Measurements from ENCODE around the gene HELZ2.

Gene HELZ2

DNA sequence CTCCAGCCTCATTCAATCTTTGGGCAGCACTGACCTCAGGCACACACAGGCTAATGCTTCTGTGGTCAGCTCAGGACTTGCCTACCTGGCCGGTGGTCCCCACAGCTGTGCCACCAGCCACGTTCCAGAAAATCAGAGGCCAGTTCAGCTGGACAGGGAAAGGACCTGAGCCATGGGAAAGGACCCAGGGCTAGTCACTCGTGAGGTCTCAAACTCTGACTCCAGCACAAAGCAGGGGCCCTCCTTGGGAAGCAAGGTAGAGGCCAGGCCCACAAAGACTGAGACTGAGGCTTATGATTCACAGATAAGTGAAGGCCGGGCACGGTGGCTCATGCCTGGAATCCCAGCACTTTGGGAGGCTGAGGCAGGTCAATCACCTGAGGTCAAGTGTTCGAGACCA, 22.4 kb upstream of the HELZ2 start:
- DNase-seq: no peak

DNA sequence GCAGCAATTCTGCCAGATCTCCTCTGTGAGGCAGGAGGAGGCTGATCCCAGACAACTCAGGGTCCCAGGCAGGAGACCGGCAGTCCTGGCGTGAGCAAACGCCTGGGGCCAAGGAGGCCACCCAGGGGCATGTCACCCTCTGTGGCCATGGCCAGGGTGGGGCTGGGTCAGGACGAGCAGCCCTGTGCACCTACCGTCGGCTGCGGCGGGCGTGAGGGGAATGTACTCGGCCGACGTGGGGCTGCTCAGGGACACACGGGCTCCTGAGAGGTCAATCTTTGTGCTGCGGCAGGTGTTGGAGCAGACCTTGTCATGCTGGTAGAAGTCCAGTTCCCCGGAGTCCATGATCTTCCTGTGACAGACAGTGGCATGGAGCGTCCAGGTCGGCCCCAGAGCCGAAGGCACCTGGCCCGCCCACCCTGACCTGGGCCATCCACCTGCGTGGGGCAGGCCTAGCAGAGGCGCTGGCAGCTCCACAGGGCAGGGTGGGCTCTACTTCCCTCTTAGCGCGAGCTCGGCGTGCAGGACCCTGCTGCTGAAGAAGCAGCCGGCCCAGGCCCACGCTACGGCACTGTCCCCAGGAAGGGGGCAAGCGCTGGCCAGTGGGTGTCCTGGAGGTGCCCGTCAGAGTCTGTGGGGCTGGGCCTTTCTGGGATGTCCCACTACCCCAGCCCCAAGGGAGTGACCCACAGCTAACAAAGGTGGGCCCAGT, 21.5 kb upstream of the HELZ2 start:
- DNase-seq: no peak

DNA sequence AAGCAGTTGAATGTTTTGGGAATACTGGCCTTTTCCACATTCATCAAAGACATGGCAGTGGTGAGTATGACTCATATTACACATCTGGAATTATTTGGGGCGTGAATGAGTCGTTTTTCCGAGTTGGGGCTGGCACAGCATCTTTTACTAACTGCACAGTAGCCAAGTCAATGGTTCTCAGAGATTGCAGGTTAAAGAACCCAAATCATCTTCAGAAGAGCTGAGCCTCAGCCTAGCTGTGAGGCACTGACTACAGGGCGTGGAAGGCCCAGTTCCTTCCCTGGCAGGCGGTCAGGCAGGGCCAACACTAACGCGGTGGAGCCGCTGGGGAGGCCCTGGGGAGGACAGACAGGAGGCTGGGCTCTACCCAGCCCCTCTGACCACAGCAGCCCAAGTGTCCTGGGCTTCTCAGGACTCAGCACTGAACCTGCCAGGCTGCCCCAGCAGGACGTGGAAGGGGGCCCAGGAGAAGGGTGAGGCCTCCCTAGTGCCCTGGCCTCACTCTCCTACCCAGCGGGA, 20.1 kb upstream of the HELZ2 start:
- peak; percentile 64 for DNase-seq

DNA sequence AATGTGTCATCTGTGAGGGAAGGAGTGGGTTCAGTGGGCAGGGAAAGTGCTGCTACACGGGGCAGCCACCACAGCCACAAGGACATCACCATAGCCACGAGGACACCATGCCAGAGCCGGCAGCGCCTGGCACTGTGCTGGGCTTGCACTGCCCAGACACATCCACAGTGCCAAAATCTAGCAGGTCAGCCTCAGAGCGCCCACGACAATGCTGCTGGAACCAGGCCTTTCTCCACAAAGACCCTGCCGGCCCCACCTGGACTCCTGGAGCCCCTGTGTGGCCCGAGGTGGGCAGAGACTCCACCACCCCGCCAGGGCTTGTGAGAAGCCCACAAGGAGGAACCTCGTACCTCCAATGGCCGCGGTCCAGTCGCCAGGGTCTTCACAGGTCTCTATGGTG, 18.6 kb upstream of the HELZ2 start:
- DNase-seq: no peak

DNA sequence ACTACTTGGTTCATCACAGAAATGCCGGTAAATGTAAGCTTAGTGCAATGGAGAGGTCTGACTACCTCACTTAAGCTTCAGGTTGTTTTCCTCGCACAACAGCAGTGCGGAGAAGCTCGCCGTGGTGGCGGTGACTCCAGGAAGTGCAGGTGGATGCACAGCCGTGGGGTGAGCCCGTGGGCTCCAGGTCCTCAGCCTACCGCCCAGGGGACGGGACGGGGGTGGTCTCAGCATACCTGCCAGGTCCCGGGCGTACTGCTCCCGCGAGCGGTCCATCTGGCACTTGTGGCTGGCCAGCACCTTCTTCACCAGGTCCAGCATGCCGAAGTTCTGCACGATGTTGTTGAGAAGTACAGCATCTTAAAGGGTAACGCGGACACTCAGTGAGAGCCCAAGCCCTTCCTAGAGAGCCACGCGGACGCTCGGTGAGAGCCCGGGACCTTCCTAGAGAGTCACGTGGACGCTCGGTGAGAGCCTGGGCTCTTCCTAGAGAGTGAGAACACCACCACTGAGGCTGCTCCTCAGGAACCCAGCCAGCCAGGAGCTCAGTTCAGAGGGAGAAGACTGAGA, 17.8 kb upstream of the HELZ2 start:
- no peak for DNase-seq

DNA sequence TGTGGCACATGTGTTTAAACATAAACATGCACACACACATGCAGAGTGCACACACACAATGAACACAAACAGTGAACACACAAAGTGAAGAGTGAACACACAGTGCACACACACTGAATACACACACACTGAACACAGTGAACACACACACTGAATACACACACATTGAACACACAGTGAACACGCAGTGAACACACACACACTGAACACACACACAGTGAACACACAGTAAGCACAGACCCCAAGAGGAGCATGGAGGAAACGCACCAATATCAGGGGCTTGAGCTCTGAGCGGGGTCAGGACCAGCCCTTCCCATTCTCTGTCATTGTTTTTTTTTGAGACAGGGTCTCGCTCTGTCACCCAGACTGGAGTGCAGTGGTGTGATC, 17.1 kb upstream of the HELZ2 start:
- DNase-seq: no peak

DNA sequence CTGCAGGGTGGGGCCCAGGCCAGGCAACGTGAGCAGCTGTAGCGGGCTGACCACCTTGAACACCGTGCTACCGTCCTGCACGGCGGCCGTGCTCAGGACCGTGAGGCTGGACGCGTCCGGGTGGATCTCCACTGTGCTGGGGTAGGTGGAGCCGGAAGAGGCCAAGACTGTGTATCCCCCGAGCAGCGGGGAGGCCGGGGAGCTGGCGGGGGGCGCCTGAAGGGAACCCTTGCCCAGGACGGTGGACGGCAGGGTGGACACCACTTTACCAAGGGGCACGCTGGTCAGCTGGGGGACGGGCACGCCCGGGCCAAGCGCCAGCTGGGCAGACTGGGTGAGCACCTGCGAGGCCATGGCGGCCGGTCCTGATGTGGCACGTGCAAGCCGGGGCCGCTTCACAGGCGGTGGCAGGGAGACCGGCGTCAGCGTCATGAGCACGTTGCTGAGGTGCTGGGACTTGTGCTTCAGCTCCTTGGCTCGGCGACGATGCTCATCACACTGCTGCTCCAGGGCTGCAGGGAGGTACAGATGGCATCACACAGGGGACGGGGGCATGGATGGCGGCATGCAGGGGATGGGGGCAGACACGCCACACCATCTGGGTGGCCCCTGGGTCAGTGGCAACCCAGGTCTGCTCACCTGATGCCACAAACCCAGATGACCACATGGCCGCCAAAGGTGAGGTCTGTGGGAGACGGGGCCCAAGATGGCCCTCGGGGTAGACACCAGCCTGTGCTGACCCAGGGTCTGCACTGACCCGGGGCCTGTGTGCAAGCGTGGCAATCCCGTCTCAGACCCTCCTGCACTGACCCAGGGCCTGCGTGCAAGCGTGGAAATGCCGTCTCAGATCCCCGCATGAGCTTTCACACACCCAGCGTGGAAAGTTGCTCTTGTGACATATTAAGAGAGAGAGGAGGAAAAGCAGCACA, 16.4 kb upstream of the HELZ2 start:
- DNase-seq: no peak

DNA sequence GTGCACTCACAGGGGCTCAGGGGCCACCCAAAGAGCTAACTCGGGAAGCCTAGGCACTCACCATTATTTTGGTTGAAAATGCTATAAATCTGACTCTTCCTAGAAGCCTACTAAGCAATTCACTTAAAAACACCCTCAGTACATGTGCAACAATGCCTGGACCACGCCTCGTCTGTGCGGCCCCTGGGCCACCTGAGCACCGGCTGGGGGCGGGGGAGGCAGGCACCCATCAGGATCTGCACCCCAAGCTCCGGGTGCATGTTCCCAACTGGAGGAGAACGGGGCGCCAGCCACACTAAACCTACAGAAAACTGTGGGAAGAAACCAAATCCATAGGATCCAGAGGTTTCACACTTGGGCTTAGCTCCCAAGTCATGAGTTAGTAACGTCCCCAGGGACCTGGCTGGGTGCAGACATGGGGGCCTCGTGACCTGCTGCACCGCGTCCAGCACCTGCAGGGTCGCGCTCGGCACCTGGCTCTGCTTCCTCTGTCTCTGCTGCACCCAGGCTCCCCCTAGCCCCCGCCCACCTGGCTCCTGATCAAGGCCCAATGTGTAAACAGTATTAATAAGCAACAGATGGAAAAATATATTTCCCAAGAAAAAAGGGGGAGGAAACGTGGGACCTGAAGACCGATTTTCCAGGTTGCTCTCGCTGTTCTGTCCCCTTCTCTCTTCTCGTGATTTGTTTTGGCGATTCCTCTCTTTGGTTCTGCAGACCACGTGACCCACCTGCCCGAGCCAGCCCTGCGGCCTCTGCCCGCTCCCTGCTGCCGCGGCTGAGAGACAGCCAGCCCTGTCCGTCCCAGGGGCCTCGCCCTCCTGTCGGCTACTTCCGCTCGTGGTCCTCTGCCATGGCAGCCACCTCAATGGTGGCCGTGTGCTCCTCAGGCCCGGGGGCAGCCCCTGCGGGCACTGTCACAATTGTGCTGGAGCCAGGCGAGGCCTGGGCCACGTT, 15.5 kb upstream of the HELZ2 start:
- no peak for DNase-seq

DNA sequence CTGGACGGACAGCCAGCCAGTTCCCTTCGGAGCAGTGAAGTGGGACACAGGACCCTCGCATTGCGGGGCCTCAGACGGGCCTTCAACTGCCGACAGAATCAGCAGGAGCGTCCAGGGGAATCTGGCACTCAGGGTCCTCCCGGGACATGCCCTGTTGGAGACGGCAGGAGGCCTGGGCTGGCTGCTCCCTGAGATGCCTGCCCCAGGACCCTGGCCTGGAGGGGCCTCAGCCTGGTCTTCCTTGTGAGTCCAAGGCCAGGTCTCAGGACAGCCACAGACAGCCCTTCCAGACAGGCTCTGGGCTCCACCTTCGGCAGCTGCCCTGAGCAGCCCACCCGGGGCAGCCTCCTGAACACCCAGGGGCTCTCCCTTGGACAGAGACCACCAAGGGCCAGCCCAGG, 14.6 kb upstream of the HELZ2 start:
- DNase-seq: no peak

DNA sequence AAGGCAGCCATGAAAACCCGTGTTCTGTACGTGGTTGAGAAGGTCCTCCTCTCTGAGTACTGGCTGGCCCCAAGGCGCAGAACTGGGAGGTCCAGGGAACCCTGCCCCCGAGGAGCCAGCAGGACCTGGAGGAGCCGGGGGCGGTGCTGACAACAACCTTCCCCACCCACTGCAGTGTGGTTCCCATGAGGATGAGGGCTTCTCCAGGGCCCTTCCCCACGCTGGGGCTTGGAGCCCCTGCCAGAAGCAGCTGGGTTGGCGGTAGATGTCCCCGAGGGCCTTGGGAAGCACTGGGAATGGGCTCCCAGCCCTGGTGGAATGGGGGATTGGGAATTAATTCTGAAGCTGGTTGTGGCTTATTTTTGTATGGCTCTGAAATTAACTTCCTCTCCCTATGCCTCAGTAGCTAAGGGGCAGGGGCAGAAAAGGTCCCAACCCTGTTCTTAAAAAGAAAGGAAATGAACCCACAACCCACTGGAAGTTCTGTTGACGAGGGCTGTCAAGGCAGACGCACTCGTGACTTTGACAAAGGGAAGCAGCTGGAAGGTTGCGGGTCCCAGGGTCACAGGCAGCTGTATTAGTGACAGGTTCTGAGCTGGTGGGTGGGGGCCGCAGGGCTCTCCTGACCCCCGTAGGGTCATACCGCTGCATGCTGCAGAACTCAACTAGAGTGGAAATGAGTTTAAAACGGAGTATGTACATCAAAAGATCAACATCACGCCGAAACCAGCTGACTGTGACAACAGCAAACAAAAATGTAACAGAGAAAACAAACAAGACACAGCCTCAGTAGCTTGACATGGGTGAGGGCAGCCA, 13.9 kb upstream of the HELZ2 start:
- DNase-seq: no peak

DNA sequence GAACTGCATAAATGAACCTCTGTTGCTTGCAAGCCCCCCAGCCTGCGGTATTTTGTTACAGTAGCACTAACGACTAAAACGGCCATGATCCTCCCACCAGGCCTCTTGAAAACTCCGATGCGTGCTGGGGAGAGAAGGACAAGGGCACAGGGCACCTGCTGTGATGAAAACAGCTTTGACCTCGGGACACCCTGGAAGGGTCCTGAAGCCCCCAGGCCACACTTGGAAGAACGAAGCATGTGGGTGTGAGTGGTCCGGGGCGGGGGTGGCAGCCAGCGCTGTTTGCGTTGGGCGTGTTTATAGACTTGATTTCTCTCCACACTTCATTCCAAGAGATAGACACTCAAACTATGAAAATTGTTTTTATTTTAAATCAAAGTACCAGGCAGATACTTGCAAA, 13.2 kb upstream of the HELZ2 start:
- DNase-seq: no peak

DNA sequence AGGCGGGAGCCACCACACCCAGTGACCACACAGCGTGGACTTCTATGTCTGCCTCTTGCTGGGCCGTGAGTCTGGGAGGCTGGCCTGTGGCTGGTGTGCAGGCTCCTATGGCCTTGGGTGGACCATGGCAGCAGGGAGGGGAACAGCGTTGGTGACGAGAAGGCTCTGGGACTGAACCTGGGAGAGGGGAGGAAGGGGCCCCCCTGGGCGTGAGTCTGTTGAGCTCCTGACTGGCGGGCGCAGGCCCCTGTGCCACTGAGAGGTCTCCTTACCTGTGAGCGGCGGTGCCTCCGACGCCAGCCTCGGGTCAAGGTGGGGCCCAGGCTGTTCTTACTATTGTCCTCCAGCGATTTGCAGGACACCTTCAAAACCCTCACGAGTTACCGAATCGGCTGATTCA, 12.8 kb upstream of the HELZ2 start:
- no peak for DNase-seq

DNA sequence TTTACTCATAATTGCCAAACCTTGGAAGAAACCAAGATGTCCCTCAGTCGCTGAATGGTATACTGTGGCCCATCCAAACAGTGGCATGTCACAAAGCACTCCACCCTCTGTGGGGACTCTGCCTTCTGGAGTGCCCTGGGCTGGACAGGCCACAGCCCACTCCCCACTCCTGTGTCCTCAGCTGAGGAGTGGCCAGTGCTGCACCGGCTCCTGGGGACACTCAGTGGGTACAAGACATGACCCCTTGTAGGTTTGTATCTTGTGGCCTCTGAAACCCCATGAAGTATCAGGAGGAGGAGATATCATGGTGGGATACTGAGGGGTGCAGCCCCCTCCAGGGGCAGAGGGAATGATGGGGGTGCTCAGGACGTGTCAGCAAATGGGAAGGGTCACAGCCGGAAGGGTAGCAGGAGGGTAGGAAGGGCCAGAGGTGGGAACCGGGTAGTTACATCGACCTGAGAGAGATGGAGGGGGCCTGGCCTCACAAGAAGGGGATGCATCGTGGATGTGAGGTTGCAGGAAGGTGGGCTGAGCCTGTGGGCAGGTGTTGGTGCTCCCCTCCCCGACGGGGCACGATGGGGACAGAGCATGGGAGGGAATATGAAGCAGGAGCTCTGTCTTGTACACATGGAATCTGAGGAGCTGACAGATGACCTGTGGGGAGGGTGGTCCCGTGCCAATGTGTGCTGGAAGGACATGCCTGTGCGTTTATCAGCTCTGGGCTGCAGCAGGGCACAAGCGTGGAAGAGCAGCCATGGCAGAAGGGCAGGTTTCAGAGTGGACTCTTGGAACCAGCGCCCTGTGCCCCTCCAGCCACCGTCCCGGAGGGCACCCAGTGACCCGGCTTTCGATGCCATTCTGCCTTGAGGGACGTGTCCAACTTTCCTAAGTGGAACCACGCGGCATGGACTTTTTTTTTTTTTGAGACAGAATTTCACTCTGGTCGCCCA, 11.9 kb upstream of the HELZ2 start:
- no peak for DNase-seq

DNA sequence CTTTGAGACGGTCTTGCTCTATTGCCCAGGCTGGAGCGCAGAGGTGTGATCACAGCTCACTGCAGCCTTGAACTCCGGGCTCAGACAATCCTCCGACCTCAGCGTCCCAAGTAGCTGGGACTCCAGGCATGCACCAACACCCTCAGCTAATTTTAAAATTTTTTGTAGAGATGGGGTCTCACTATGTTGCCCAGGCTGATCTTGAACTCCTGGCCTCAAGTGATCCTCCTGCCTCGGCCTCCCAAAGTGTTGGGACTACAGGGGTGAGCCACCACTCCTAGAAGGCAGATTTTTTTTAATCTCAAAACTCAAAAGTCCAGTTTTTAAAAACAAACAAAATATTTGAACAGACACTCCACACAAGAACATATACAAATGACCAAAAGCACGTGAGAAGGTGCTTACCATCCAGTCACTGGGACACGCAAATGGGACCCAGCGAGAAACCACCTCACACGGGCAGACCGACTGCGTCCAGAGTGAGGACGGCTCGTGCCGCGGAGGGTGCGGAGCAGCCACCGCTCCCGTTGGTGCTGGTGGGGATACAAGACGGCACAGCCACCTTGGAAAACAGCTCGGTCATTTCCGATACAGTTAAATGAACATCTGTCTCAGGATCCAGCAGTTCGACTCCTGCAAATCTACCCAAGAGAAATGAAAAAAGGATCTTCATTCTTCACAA, 8.5 kb upstream of the HELZ2 start:
- DNase-seq: no peak

DNA sequence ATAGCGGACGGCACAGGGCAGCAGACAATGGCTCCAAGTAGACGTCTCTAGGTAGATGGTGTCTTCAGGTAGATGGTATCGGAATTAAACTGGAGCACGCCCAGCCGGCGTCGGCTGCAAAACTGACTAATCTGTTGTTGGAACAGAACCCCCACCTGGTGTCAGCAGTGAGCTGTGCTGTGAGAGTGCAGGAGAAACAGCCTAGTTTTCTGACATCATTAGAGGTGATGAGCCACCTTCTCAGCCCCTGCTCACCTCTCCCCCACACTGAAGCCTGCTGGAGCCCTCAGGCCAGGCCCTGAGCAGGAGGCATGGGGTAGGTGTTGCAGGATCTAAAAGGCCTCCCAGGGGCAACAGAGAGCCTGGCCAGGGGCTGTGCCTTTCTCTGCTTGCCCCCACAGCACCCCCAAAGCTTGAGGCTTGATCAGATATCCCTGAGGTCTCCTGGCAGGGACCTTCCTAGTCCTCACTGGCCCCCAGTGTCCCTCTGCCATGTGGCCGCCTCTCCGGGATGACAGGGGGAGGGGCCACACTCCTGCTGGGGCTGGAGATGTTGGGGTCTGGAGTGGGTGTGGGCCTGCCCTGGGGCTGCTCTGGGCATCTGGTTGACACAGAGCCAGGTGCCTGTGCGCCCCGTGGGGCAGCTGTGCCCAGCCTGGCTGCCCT, 6.9 kb upstream of the HELZ2 start:
- DNase-seq: peak; percentile 36

DNA sequence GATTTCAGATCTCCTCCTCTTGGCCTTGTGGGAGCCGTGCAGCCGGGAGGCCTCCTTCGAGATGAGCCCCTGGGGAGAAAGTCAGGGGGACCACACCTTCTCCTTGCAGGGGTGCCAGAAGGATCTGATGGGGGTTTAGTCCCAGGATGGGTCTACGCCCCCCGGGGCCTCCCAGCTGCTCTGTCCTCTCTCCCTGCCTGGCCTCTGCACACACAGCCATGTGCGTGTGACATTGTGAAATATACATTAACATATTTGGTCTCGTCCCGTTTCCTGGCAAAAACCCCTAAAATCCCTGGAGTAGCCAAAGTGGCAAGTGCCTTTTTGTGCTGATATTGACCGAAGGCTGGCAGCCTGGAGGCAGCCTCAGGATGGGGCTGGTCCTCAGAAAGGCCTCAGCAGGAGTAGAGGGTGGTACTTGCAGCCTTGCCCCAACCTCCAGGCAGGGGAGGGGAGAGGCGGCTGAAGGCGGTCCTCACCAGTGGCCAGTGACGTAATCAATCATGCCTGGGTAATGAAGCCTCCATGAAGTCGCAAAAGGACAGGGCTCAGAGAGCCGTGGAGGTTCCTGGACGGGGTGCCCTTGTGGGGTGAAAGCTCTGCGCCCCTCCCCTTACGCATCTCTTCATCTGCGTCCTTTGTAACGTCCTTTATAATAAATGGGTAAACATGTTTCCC, 5.1 kb upstream of the HELZ2 start:
- DNase-seq: no peak

DNA sequence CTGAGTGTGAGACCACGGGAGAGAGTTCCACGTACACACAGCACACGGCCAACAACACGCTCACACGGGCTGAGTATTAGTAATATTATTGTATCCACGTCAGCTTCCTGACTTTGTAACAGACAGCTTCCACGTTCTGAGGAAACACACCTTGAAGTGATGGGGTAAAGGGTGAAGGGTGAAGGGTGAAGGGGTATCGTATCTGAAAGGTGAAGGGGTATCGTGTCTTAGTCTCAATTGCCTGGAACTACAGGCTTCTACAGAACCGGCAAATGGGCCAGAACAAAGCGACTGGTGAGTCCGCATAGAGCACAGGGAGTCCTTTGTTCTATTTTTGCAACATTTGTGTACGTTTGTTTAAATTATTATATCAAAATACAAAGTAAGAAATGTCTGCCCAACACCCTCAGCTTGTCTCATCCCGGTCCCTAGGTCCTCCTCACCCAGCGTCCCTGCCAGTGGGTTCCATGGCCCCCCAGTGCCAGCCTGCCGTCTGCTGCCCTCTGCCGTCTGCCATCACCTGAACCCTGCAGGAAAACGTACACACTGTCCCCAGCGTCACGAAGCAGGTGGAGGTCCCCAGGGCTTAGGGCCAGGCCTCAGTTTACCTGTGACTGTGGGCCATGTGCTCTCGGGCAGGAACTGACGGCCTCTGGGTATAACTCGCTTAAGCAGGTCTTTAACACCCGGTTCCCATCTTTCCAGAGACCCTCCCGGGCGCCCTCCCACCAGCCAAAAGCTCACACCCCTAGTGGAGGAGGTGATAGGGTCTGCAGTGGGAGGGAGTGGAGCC, 4.4 kb upstream of the HELZ2 start:
- no peak for DNase-seq

Measured in fibroblast of skin of right quadriceps (primary cell).